Left lung (tissue), 10 donors: ENCODE data around the gene PDE4D. TPM values are rescaled to one million over a fixed set of nuclear protein-coding genes. Genes with fewer than 3 reads are reported as not detected.

Source experiments
- ATAC-seq: fragments of 200-7000 bp; cut with Tn5 transposase; one replicate; pipeline ENCODE4 v1.9.1; 2020; ENCODE audit warnings: moderate library complexity
- DNase-seq, 4 donors: peaks; one replicate each; pipeline ENCODE4 v3.0.0-alpha.2; 2013 to 2020
- H3K27ac ChIP-seq, 2 donors: fragments of 200-600 bp; sonication (generic) in 1 of 2; one replicate each; pipeline versions ENCODE4 v1.5.0 to v1.8.0; 2020 to 2021
- H3K27me3 ChIP-seq, 2 donors: fragments of 200-600 bp; sonication (generic) in 1 of 2; one replicate each; pipeline versions ENCODE4 v1.5.0 to v1.8.0; 2020 to 2021
- H3K36me3 ChIP-seq, 2 donors: fragments of 200-600 bp; sonication (generic) in 1 of 2; one replicate each; pipeline versions ENCODE4 v1.5.0 to v1.8.0; 2020 to 2021
- H3K4me1 ChIP-seq, 2 donors: fragments of 200-600 bp; one replicate each; pipeline ENCODE4 v1.8.0; 2021
- H3K4me3 ChIP-seq, 2 donors: fragments of 200-600 bp; sonication (generic) in 1 of 2; one replicate each; pipeline versions ENCODE4 v1.5.0 to v1.8.0; 2020 to 2021; ENCODE audit warnings: mild to moderate bottlenecking in 1 of 2
- H3K9me3 ChIP-seq, 2 donors: fragments of 200-600 bp; sonication (generic) in 1 of 2; one replicate each; pipeline versions ENCODE4 v1.5.0 to v1.8.0; 2020 to 2021
- intact Hi-C, 2 donors: fragments of 100-400 bp; cut with DNase I; formaldehyde crosslinking; loops; one replicate each; pipeline versions ENCODE4 v1.11.2 to v1.14.2; 2022
- polyA plus RNA-seq, 6 donors: library from polyadenylated mRNA; unstranded; fragments of 120-200 nt; gene quantifications; one replicate each; pipeline ENCODE4 v1.2.1, GENCODE V29; 2013; ENCODE audit not compliant: insufficient read length in 6 of 6
- total RNA-seq, 2 donors: library from RNA; stranded (reverse); fragmentation: NEBNext Ultra II Directional; extraction: Animal tissue kit (Norgen Biotek cat#: 25700); gene quantifications; one replicate each; pipeline ENCODE4 v1.2.1, GENCODE V29; 2021
- TF ChIP-seq, protein P1 (sequence below), 2 donors: fragments of 200-600 bp; sonication (generic) in 1 of 2; IDR thresholded peaks; one replicate each; pipeline versions ENCODE4 v1.5.0 to v1.8.0; 2021; ENCODE audit warnings: antibody characterized with exemption in 2 of 2
- donor health status: DM: no; HTN: yes; CAD: no.
- donor health status: DM: no; HTN: no; CAD: no.

The PDE4D gene
- total and polyA plus RNA-seq, 8 donors, result 21.4 to 57.1 (median 25.4) TPM

DNA sequence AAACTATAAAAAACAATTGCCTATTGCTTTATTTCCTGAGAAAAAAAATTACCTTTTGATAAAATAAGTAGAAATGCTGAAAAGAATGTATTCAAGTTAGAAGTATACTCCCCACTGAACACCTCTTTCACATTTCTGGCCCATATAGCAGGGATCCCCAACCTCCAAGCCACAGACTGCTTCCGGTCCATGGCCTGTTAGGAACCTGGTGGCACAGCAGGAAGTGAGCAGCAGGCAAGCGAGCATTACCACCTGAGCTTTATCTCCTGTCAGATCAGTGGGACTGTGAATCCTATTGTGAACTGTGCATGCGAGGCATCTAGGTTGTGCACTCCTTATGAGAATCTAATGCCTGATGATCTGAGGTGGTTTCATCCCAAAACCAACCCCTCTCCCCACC, 746.8 kb downstream of the PDE4D start:
- H3K27ac ChIP-seq, result no peak overlapping the region
- no peaks in the 10 kb centered on the region for H3K36me3 ChIP-seq
- H3K4me3 ChIP-seq, result no peak overlapping the region
- H3K4me1 ChIP-seq, result no peaks in the 10 kb centered on the region
- ATAC-seq (no peak), DNase-seq (no peak)
- TF ChIP-seq, protein P1, sequence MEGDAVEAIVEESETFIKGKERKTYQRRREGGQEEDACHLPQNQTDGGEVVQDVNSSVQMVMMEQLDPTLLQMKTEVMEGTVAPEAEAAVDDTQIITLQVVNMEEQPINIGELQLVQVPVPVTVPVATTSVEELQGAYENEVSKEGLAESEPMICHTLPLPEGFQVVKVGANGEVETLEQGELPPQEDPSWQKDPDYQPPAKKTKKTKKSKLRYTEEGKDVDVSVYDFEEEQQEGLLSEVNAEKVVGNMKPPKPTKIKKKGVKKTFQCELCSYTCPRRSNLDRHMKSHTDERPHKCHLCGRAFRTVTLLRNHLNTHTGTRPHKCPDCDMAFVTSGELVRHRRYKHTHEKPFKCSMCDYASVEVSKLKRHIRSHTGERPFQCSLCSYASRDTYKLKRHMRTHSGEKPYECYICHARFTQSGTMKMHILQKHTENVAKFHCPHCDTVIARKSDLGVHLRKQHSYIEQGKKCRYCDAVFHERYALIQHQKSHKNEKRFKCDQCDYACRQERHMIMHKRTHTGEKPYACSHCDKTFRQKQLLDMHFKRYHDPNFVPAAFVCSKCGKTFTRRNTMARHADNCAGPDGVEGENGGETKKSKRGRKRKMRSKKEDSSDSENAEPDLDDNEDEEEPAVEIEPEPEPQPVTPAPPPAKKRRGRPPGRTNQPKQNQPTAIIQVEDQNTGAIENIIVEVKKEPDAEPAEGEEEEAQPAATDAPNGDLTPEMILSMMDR (IDR thresholded peaks at IDR 0.05), result no peak
- no peaks in the 10 kb centered on the region for H3K27me3 ChIP-seq
- no peaks in the 10 kb centered on the region for H3K9me3 ChIP-seq
- intact Hi-C loops, result no loop called here

DNA sequence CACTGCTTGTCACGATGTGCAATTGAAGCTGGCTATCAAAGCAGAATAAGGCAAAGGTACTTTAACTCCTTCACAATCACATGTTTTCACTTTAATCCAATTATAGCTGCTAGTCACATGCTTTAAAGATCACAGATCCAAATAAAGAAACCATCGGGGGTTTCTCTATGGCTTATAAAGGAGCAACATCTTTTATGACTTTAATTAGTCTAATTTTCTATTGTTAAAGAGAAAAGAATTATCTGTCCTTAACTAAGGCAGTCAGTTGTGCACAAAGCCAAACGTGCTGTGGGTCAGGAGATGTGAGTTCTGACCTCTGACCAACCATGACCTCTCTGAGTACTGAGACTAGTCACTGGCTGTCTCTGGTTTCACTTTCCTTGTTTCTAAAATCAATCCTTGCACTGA, 749.6 kb downstream of the PDE4D start:
- no peak overlapping the region for H3K4me3 ChIP-seq
- H3K36me3 ChIP-seq, result no peaks in the 10 kb centered on the region
- TF ChIP-seq, protein P1 (IDR thresholded peaks at IDR 0.05), result no peak
- ATAC-seq (no peak), DNase-seq (no peak)
- no peak overlapping the region for H3K27ac ChIP-seq
- H3K9me3 ChIP-seq, result no peaks in the 10 kb centered on the region
- H3K4me1 ChIP-seq, result no peaks in the 10 kb centered on the region
- intact Hi-C loops, result no loop called here
- no peaks in the 10 kb centered on the region for H3K27me3 ChIP-seq

DNA sequence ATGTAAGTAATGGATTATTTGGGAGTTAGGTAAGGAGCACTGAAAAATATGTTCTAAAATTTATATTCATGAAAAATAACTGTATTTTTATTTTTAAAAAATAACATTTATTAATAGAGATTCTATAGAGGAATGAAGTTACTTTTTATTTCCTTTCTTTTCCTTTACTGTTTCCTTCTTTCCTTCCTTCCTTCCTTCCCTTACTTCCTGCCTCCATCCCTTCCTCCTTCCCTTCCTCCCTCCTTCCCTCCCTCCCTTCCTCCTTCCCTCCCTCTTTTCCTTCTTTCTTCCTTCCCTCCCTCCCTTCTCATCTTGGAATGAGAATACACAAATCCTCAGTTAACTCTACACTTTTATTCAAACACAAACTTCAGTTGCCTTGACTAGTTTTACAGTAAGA, 750.6 kb downstream of the PDE4D start:
- Histone ChIP-seq H3K27me3 (no peaks in the 10 kb centered on the region), H3K9me3 (no peaks in the 10 kb centered on the region), H3K27ac (no peak overlapping the region), H3K4me1 (no peaks in the 10 kb centered on the region), H3K36me3 (no peaks in the 10 kb centered on the region), H3K4me3 (no peak overlapping the region)
- DNase-seq, result no peak
- no peak for ATAC-seq
- TF ChIP-seq, protein P1 (IDR thresholded peaks at IDR 0.05), result no peak
- intact Hi-C loops, result no loop called here

DNA sequence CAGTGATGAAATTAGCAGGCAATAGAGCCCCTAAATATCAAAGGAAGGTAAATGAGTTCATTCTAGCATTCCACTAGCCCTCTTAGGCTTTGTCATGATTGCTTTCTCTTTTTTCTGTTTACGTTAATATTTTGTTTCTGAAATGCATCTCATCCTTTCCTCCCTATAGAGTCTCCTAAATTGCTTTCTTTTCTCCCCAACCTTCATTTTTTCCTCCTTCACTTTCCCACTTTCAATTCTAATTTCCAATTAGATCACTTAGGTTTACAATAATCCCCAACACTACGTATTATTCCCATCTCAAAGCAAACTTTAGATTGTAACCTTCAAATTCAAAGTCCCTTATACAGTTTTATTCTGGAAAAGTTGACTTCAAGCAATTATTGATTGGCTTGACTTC, 751.4 kb downstream of the PDE4D start:
- no peaks in the 10 kb centered on the region for H3K4me1 ChIP-seq
- no peak for DNase-seq
- intact Hi-C loops, result no loop called here

DNA sequence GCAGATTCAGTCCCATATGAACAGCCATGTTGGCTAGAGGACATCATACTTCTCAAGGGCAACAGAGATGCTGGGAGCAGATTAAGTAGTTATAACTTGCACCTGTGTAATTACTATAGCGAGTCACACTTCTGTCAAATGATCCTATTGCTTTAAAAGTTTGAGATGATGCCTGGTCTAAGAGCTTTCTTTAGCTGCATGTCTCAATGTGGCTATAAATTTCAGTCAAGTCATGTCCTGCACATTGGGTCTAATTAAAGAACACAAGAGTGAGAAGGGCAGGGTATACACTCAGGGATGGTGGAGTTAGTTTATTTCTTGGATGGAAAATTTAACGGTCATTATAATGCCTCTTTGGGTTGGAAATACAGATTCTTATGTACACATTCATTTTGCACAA, 753.4 kb downstream of the PDE4D start:
- Histone ChIP-seq H3K27me3 (no peaks in the 10 kb centered on the region), H3K36me3 (no peaks in the 10 kb centered on the region), H3K9me3 (no peaks in the 10 kb centered on the region), H3K27ac (no peak overlapping the region), H3K4me3 (no peak overlapping the region), H3K4me1 (no peaks in the 10 kb centered on the region)
- TF ChIP-seq, protein P1 (IDR thresholded peaks at IDR 0.05), result no peak
- intact Hi-C loops, result no loop called here
- DNase-seq (no peak), ATAC-seq (no peak)

More for the DNA sequence above, 751.4 kb downstream of the PDE4D start:
- H3K9me3 ChIP-seq, result no peaks in the 10 kb centered on the region
- TF ChIP-seq, protein P1 (IDR thresholded peaks at IDR 0.05), result no peak
- no peak overlapping the region for H3K27ac ChIP-seq
- H3K4me3 ChIP-seq, result no peak overlapping the region
- no peaks in the 10 kb centered on the region for H3K27me3 ChIP-seq
- no peaks in the 10 kb centered on the region for H3K36me3 ChIP-seq
- ATAC-seq, result no peak
